ENCODE measurements around the gene RRAD.
A peak's percentile ranks its signal among the peaks of the same experiment; 100 is the strongest.
"Not testable (repeated sequence)": the region's sequence is repeated elsewhere in the genome, so short reads cannot be mapped to it uniquely, and the experiment has no call there.

Gene RRAD

GRCh38 chr16:66900721-66901441 lies 24.5 kb downstream of the RRAD start:
- no peak for DNase-seq (ENCODE audit: low spot score)

- no peak for DNase-seq (ENCODE audit: low spot score)
Measured at GRCh38 chr16:66899945-66900710, 25.2 kb downstream of the RRAD start.

- DNase-seq (ENCODE audit: low spot score) = no peak
Measured at GRCh38 chr16:66899310-66899944, 25.9 kb downstream of the RRAD start.

- no peak for DNase-seq (ENCODE audit: low spot score)
Measured at GRCh38 chr16:66898933-66899309, 26.4 kb downstream of the RRAD start.

GRCh38 chr16:66898207-66898606 lies 27.1 kb downstream of the RRAD start:
- DNase-seq (ENCODE audit: low spot score) = no peak

- not testable (repeated sequence) for DNase-seq (ENCODE audit: low spot score)
Measured at GRCh38 chr16:66896682-66897081, 28.7 kb downstream of the RRAD start.

- DNase-seq (ENCODE audit: low spot score) = no peak
Measured at GRCh38 chr16:66895999-66896398, 29.3 kb downstream of the RRAD start.

GRCh38 chr16:66895689-66895979 lies 29.7 kb downstream of the RRAD start:
- DNase-seq (ENCODE audit: low spot score) = no peak

GRCh38 chr16:66894948-66895688 lies 30.2 kb downstream of the RRAD start:
- peak; percentile 50 for DNase-seq (ENCODE audit: low spot score)

- no peak for DNase-seq (ENCODE audit: low spot score)
Measured at GRCh38 chr16:66894055-66894454, 31.3 kb downstream of the RRAD start.

GRCh38 chr16:66891797-66892196 lies 33.5 kb downstream of the RRAD start:
- no peak for DNase-seq (ENCODE audit: low spot score)

GRCh38 chr16:66891360-66891759 lies 34.0 kb downstream of the RRAD start:
- DNase-seq (ENCODE audit: low spot score) = no peak

GRCh38 chr16:66890799-66891198 lies 34.5 kb downstream of the RRAD start:
- DNase-seq (ENCODE audit: low spot score) = no peak

- no peak for DNase-seq (ENCODE audit: low spot score)
Measured at GRCh38 chr16:66889622-66890021, 35.7 kb downstream of the RRAD start.

GRCh38 chr16:66888647-66889615 lies 36.4 kb downstream of the RRAD start:
- no peak for DNase-seq (ENCODE audit: low spot score)

GRCh38 chr16:66886914-66887313 lies 38.4 kb downstream of the RRAD start:
- DNase-seq (ENCODE audit: low spot score) = no peak

- no peak for DNase-seq (ENCODE audit: low spot score)
Measured at GRCh38 chr16:66886321-66886720, 39.0 kb downstream of the RRAD start.

GRCh38 chr16:66885491-66885890 lies 39.8 kb downstream of the RRAD start:
- no peak for DNase-seq (ENCODE audit: low spot score)

- DNase-seq (ENCODE audit: low spot score) = no peak
Measured at GRCh38 chr16:66882702-66883101, 42.6 kb downstream of the RRAD start.

GRCh38 chr16:66881964-66882508 lies 43.3 kb downstream of the RRAD start:
- DNase-seq (ENCODE audit: low spot score) = no peak

- DNase-seq (ENCODE audit: low spot score) = no peak
Measured at GRCh38 chr16:66881560-66881959, 43.8 kb downstream of the RRAD start.
